Right ventricle myocardium superior (tissue), 1 donor: ENCODE results near the gene VSTM1. TPM values are rescaled to one million over a fixed set of nuclear protein-coding genes. Genes with fewer than 3 reads are reported as not detected.
"Not testable (repeated sequence)": the region's sequence is repeated elsewhere in the genome, so short reads cannot be mapped to it uniquely, and the experiment has no call there.

ENCODE experiments used
- ATAC-seq: fragments of 200-7000 bp; cut with Tn5 transposase; one replicate; pipeline ENCODE4 v1.9.1; 2020; ENCODE audit warnings: mild to moderate bottlenecking; ENCODE audit not compliant: poor library complexity
- DNase-seq: peaks from one replicate; pipeline ENCODE4 v3.0.0-alpha.2; 2020
- intact Hi-C: fragments of 100-400 bp; cut with DNase I; formaldehyde crosslinking; loops from one replicate; pipeline ENCODE4 v1.11.2; 2022
- long read RNA-seq: library from polyadenylated mRNA; unstranded; transcript quantifications from one replicate; pipeline ENCODE4 v2.0.0, GENCODE V29; 2021
- total RNA-seq: library from RNA; stranded (reverse); fragmentation: NEBNext Ultra II Directional; extraction: Animal tissue kit (Norgen Biotek cat#: 25700); gene quantifications from one replicate; pipeline ENCODE4 v1.2.1, GENCODE V29; 2021
- donor health status: DM: no; HTN: yes; CAD: no; lungs with severe emphysema.

The VSTM1 gene
- total RNA-seq = not detected
- long read RNA-seq = 0 reads

- ATAC-seq (no peak), DNase-seq (no peak)
- intact Hi-C loops = no loop called here
Measured at GRCh38 chr19:54063350-54064116, at the start of gene VSTM1. Gene VSTM1, minus strand, starts transcription at chr19:54063897. Its CDS starts 120 bp downstream, at chr19:54063777.

GRCh38 chr19:54109651-54110050 is 46.0 kb upstream of the VSTM1 start:
- DNase-seq (no peak), ATAC-seq (no peak)

GRCh38 chr19:54108496-54108895 is 44.8 kb upstream of the VSTM1 start:
- intact Hi-C loops = no loop called here
- no peak for ATAC-seq
- no peak for DNase-seq

More at GRCh38 chr19:54109651-54110050, 46.0 kb upstream of the VSTM1 start:
- intact Hi-C loops = no loop called here

GRCh38 chr19:54107876-54108490 is 44.3 kb upstream of the VSTM1 start:
- ATAC-seq (no peak), DNase-seq (no peak)
- intact Hi-C loops = no loop called here

GRCh38 chr19:54106716-54107115 is 43.0 kb upstream of the VSTM1 start:
- intact Hi-C loops = no loop called here
- ATAC-seq (no peak), DNase-seq (no peak)

GRCh38 chr19:54105796-54106195 is 42.1 kb upstream of the VSTM1 start:
- intact Hi-C loops = no loop called here
- ATAC-seq (no peak), DNase-seq (no peak)

GRCh38 chr19:54104998-54105715 is 41.5 kb upstream of the VSTM1 start:
- DNase-seq (no peak), ATAC-seq (no peak)
- intact Hi-C loops = no loop called here

- peak; percentile 99 for DNase-seq
- intact Hi-C loops = no loop called here
- peak; percentile 100 for ATAC-seq
Measured at GRCh38 chr19:54102421-54103169, 38.9 kb upstream of the VSTM1 start, which contains the start of gene NDUFA3. Gene NDUFA3, plus strand, starts transcription at chr19:54102855. Its CDS starts 24 bp downstream, at chr19:54102879.

GRCh38 chr19:54100561-54100960 is 36.9 kb upstream of the VSTM1 start, which contains the start of gene OSCAR:
Gene OSCAR, minus strand, starts transcription at chr19:54100803. Its CDS starts 11 bp downstream, at chr19:54100792.
- intact Hi-C loops = no loop called here
- no peak for DNase-seq

GRCh38 chr19:54099903-54100255 is 36.2 kb upstream of the VSTM1 start:
- intact Hi-C loops, DNase-seq, ATAC-seq: not testable (repeated sequence)

More at GRCh38 chr19:54100561-54100960, 36.9 kb upstream of the VSTM1 start, which contains the start of gene OSCAR:
- no peak for ATAC-seq

GRCh38 chr19:54099190-54099902 is 35.6 kb upstream of the VSTM1 start:
- no peak for DNase-seq
- ATAC-seq = no peak
- intact Hi-C loops = no loop called here

- peak; percentile 56 for ATAC-seq
- intact Hi-C loops = no loop called here
- no peak for DNase-seq
Measured at GRCh38 chr19:54096617-54097106, 33.0 kb upstream of the VSTM1 start.

GRCh38 chr19:54095859-54096616 is 32.3 kb upstream of the VSTM1 start:
- intact Hi-C loops = not testable (repeated sequence)
- peak; percentile 85 for ATAC-seq

GRCh38 chr19:54095136-54095858 is 31.6 kb upstream of the VSTM1 start:
- DNase-seq (no peak), ATAC-seq (no peak)
- intact Hi-C loops = no loop called here

More at GRCh38 chr19:54095859-54096616, 32.3 kb upstream of the VSTM1 start:
- peak; percentile 76 for DNase-seq

- DNase-seq (no peak), ATAC-seq (no peak)
- intact Hi-C loops = no loop called here
Measured at GRCh38 chr19:54094426-54095000, 30.8 kb upstream of the VSTM1 start.

- ATAC-seq (no peak), DNase-seq (no peak)
- intact Hi-C loops = no loop called here
Measured at GRCh38 chr19:54084410-54084809, 20.7 kb upstream of the VSTM1 start.
